Measurements from ENCODE around the gene PROSER2. TPM values are rescaled to one million over a fixed set of nuclear protein-coding genes. Genes with fewer than 3 reads are reported as not detected.

The PROSER2 gene
- total and polyA plus RNA-seq, 4 donors: 6.5 to 24.9 (median 9.9) TPM

DNA sequence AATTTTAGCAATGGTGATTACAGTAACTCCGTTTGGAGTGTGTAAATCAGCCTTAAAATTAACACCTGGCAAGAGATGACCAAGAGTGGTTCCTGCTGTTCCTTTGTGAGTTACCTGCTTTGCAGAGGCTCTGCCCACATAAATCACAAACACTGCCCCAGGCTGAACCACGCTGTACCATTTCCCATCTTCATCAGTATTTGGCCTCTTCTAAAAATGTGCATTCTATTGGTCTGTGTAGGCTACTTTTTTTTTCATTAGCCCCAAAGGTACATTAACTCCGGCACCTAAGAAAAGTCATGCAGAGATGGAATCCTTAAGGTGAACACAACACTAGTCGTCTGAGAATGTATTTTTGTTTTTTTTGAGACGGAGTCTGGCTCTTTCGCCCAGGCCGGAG, 96.1 kb downstream of the PROSER2 start:
- Histone ChIP-seq H3K9me3 (ENCODE audit: control insufficient read depth in 4 of 4, low read length in 3 of 4) (no peaks in the 10 kb centered on the region), H3K36me3 (ENCODE audit: control insufficient read depth in 4 of 4, insufficient read depth in 3 of 4, low read depth in 1 of 4, low read length in 3 of 4) (peaks cover 5 to 29% (median 16%) of the 10 kb centered on the region in 4 donors), H3K4me3 (ENCODE audit: low read depth in 1 of 3, low read length in 3 of 3) (no peak overlapping the region), H3K27me3 (ENCODE audit: control insufficient read depth in 4 of 4, insufficient read depth in 4 of 4, low read length in 3 of 4) (no peaks in the 10 kb centered on the region), H3K9ac (ENCODE audit: low read depth in 1 of 2, low read length in 2 of 2) (no peak overlapping the region), H3K4me1 (ENCODE audit: control insufficient read depth in 4 of 4, insufficient read depth in 4 of 4, low read length in 3 of 4) (peaks cover 0 to 2% (median 0%) of the 10 kb centered on the region in 4 donors), H3K27ac (ENCODE audit: low read depth in 1 of 2, low read length in 2 of 2) (no peak overlapping the region)
- TF ChIP-seq, protein P1, sequence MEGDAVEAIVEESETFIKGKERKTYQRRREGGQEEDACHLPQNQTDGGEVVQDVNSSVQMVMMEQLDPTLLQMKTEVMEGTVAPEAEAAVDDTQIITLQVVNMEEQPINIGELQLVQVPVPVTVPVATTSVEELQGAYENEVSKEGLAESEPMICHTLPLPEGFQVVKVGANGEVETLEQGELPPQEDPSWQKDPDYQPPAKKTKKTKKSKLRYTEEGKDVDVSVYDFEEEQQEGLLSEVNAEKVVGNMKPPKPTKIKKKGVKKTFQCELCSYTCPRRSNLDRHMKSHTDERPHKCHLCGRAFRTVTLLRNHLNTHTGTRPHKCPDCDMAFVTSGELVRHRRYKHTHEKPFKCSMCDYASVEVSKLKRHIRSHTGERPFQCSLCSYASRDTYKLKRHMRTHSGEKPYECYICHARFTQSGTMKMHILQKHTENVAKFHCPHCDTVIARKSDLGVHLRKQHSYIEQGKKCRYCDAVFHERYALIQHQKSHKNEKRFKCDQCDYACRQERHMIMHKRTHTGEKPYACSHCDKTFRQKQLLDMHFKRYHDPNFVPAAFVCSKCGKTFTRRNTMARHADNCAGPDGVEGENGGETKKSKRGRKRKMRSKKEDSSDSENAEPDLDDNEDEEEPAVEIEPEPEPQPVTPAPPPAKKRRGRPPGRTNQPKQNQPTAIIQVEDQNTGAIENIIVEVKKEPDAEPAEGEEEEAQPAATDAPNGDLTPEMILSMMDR (IDR thresholded peaks at IDR 0.05; ENCODE audit: low read depth, low read length, missing input control): no peak
- TF ChIP-seq, protein P2, sequence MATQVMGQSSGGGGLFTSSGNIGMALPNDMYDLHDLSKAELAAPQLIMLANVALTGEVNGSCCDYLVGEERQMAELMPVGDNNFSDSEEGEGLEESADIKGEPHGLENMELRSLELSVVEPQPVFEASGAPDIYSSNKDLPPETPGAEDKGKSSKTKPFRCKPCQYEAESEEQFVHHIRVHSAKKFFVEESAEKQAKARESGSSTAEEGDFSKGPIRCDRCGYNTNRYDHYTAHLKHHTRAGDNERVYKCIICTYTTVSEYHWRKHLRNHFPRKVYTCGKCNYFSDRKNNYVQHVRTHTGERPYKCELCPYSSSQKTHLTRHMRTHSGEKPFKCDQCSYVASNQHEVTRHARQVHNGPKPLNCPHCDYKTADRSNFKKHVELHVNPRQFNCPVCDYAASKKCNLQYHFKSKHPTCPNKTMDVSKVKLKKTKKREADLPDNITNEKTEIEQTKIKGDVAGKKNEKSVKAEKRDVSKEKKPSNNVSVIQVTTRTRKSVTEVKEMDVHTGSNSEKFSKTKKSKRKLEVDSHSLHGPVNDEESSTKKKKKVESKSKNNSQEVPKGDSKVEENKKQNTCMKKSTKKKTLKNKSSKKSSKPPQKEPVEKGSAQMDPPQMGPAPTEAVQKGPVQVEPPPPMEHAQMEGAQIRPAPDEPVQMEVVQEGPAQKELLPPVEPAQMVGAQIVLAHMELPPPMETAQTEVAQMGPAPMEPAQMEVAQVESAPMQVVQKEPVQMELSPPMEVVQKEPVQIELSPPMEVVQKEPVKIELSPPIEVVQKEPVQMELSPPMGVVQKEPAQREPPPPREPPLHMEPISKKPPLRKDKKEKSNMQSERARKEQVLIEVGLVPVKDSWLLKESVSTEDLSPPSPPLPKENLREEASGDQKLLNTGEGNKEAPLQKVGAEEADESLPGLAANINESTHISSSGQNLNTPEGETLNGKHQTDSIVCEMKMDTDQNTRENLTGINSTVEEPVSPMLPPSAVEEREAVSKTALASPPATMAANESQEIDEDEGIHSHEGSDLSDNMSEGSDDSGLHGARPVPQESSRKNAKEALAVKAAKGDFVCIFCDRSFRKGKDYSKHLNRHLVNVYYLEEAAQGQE (IDR thresholded peaks at IDR 0.05): no peak
- TF ChIP-seq FOXA2 (IDR thresholded peaks at IDR 0.05) (no peak), RXRA (IDR thresholded peaks at IDR 0.05) (no peak), EGR1 (IDR thresholded peaks at IDR 0.05; ENCODE audit: low read depth in 2 of 2) (no peak), YY1 (IDR thresholded peaks at IDR 0.05) (no peak), HNF4A (conservative IDR thresholded peaks at IDR 0.05) (no peak), SP1 (IDR thresholded peaks at IDR 0.05) (no peak), GABPA (IDR thresholded peaks at IDR 0.05 in 1 of 2, conservative IDR thresholded peaks at IDR 0.05 in 1 of 2) (no peak), RAD21 (IDR thresholded peaks at IDR 0.05) (no peak)
- TF ChIP-seq, protein P3, sequence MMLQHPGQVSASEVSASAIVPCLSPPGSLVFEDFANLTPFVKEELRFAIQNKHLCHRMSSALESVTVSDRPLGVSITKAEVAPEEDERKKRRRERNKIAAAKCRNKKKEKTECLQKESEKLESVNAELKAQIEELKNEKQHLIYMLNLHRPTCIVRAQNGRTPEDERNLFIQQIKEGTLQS (IDR thresholded peaks at IDR 0.05): no peak
- TF ChIP-seq, protein P4, sequence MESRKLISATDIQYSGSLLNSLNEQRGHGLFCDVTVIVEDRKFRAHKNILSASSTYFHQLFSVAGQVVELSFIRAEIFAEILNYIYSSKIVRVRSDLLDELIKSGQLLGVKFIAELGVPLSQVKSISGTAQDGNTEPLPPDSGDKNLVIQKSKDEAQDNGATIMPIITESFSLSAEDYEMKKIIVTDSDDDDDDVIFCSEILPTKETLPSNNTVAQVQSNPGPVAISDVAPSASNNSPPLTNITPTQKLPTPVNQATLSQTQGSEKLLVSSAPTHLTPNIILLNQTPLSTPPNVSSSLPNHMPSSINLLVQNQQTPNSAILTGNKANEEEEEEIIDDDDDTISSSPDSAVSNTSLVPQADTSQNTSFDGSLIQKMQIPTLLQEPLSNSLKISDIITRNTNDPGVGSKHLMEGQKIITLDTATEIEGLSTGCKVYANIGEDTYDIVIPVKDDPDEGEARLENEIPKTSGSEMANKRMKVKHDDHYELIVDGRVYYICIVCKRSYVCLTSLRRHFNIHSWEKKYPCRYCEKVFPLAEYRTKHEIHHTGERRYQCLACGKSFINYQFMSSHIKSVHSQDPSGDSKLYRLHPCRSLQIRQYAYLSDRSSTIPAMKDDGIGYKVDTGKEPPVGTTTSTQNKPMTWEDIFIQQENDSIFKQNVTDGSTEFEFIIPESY (IDR thresholded peaks at IDR 0.05): no peak
- WGBS: 94% methylated on average over 7 of the region's 7 CpGs
- DNase-seq (ENCODE audit: low spot score): no peak

Other genes with a start within 250 kb of the PROSER2 start
- 10 to 100 TPM; 14.9 to 15.0 TPM for gene USP6NL, start 211.7 kb upstream of the PROSER2 start, total RNA-seq
- gene USP6NL, start 211.7 kb upstream of the PROSER2 start, polyA plus RNA-seq: 1 to 10 TPM; 3.8 to 5.5 TPM
- gene ECHDC3, start 81.0 kb upstream of the PROSER2 start, total RNA-seq: 10 to 100 TPM in 1 of 2 donors, 1 to 10 TPM in 1; 6.1 to 98.3 TPM
- gene ECHDC3, start 81.0 kb upstream of the PROSER2 start, polyA plus RNA-seq: 100 to 1,000 TPM in 1 of 2 donors, 10 to 100 TPM in 1; 96.3 to 144 TPM
- gene UPF2, start 219.5 kb downstream of the PROSER2 start, total RNA-seq: 10 to 100 TPM; 16.4 to 19.6 TPM
- gene UPF2, start 219.5 kb downstream of the PROSER2 start, polyA plus RNA-seq: 10 to 100 TPM in 1 of 2 donors, 1 to 10 TPM in 1; 6.6 to 16.3 TPM
- 100 to 1,000 TPM in 1 of 2 donors, 10 to 100 TPM in 1; 26.2 to 119 TPM for gene DHTKD1, start 245.6 kb downstream of the PROSER2 start, total RNA-seq
- 10 to 100 TPM; 41.1 to 45.0 TPM for gene DHTKD1, start 245.6 kb downstream of the PROSER2 start, polyA plus RNA-seq

All from liver (tissue), 9 donors.